NCI-H2081 (cell line): ENCODE measurements around the gene MEF2C.

Source experiments
- DNase-seq, 2 experiments: peaks; one replicate each; lab custom pipeline; 2025; lab: John Stamatoyannopoulos, UW

MEF2C gene

DNA sequence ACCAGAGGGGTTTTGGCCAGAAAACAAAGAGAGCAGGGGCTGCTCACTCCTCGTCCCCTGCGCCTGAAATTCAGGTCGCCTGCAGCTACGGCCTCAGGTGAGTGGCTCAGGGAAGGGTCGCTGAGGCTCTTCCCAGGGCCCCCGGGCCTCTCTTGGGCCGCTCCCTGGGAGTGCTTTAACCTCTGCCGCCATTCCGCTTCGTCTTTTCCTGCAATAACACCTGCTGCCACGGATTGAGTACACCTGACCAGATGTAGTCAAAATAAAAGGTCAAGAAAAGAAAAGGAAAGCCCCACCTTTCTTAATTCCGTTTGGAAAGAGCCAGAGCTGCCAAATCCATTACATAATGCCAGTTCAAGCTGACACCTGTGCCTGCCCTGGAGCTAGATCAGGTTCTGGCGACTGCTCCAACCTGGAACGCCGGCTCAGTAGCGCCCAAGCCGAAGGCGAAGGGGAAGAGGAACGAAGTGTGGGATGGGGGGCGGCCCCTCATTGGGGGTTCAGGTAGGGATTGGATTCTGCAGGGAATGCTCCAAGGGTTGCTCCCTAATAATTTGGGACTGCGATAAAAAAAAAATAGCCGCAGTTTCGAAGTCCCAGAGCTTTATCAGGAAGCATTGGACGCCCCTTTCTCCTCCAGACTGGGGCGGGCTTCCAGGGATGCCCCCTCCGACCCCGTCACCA, 193.9 kb downstream of the MEF2C start:
- DNase-seq, result no peak

DNA sequence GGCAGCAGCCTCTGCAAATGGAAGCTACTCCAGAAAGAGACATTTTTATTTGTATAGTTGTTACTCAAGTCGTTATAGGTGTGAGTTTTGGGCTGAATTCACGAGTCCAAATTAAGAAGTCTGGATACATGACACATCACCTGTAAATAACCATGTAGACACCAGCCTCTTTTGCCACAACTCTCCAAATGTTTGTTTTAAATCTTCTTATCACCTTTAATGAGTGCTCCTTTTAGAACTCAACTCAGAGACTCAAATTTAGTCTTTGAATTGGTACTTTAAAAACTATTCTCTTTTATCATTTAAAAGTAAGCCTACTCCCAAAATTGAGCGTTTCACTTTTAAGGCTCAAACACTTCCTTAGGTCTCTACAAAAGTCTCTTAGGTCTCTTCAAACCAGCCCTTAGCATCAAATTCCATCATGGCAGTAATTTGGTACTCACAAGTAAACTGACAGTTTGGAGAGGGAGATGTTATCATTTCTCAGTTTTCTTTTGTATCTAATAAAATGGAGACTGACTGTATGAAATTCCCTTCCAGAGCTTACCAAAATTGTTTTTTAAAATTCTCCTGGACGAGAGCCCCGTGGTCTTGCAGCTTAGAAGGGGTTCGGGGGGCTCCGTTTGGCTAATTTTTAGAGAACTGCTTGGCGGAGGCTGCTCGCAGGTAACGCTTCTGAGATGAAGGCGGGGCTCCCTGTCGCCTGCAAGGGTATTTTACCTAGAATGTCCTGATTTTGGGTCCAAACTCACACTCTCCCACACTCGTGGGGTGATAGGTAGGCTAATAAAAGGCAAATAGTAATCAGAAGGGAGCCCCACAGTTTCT, 194.6 kb downstream of the MEF2C start:
- no peak for DNase-seq

GRCh38 chr5:88687373-88687911, 195.5 kb downstream of the MEF2C start:
- DNase-seq, result no peak

GRCh38 chr5:88686726-88687125, 196.3 kb downstream of the MEF2C start:
- DNase-seq, result no peak

- no peak for DNase-seq
These were observed 197.1 kb downstream of the MEF2C start for GRCh38 chr5:88685591-88686541.

DNA sequence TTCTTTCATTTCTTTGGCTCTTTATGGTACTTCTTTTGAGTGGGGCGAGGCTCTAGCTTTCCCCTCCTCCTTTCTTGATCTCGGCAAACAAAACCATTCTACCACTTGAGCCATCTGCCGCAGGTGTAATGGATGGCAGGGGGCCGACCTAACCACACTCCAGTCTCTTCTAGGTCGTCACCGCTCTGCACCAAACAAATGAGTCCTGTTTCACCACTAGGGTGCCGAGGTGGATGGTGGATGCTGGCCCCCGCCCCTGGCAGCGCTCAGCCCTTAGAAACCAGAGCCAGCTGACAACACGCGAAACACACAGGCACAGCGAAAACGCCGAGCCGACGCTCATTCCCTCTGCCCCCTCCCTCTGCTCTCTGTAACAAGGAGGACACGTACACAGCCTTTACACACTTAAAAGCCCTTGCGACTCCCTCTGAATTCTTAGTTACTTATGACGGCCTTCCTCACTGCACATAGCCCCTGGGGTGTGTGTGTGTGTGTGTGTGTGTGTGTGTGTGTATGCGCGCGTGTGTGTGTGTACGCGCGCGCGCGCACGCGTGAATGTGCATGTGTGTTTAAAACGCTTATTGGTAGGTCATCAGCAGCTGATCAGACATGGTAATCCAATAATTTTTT, 199.4 kb downstream of the MEF2C start:
- peak; percentile 88 to 95 for DNase-seq

GRCh38 chr5:88682881-88683361, 200.1 kb downstream of the MEF2C start:
- no peak for DNase-seq

GRCh38 chr5:88682131-88682530, 200.9 kb downstream of the MEF2C start:
- no peak for DNase-seq

DNA sequence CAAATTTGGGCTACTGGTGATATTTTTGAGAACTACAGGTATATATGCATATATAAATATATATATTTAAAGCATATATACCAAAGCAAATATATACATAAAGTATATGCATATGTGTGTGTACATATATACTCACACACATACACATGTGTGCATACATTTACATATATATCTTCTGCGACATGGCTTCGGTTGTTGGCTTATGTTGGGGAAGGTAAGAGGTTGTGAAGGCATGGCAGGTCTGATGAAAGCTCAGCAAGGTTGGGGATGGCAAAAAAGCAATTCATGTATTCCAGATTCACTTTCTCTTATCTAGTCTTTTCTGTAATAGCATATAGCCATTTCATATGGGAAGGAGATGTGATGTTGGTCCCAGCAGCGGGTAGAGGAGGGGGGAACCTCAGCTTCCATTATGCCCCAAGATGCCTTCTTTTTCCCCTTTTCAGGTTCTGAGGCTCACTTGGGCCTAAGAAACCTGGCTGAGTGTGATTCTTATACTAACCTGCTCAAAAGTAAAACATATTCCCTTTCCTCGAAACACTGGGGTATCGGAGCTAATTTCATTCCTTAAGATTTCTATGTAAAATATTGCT, 201.7 kb downstream of the MEF2C start:
- no peak for DNase-seq

DNA sequence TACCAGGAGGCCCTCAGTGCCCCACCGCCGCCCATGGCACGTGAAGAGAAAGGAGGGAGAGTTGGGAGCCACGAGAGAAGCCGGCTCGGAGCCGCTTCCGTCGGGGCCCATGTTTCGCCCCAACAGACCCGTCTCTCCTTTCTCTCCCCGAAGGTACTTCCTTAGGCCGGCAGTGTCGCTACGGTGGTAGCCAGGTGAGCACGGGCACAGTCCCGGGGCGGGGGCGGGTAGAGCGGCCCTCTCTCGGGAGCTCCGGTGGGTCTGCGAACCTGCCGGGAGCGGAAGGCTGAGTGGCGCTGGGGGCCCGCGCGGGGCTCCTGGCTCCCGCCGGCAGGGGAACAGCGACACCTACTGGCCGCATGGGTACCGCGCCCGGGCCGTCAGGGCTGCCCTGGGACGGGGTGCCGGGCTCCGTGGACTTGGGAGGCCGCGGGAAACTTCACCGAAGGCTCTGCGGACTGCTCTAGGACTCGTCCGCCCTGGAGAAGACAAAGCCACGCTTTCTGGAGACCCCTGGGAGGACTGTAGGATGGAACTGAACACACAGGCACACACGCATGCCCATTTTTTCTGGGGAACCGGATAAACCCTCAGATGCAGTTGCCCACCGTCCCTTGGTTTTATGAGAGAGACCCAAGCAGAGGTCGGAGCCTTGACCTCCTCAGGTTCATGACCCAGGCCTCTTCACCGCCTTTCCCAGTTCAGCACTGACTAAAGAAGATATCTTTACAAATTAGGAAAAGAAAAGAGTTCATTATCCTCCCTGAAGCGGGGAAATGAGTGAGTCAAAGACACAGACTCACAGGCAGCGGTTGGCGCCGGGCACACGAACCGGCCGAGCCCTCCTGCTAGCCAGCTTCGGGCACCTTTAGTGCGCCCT, 202.5 kb downstream of the MEF2C start:
- peak in 1 of 2 experiments; percentile 79 for DNase-seq

DNA sequence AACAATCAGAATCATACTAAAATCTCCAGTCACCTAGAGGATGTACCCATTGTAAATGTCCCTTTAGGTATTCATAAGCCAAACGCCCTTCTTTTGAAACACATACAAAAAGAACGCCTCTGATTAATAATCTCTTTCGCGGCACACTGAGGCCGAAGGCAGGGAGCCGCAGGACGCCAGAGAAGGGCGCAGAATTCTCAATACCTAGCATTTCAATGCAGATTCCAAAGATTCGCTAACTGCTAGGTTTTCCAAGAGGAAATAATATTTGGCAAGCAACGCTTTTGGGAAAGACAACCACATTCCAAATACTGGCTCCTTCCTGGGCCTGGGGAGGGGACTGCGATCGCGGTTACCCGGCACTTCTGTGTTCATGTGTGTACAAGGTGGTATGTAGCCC, 203.3 kb downstream of the MEF2C start:
- DNase-seq, result peak in 1 of 2 experiments; percentile 28

DNA sequence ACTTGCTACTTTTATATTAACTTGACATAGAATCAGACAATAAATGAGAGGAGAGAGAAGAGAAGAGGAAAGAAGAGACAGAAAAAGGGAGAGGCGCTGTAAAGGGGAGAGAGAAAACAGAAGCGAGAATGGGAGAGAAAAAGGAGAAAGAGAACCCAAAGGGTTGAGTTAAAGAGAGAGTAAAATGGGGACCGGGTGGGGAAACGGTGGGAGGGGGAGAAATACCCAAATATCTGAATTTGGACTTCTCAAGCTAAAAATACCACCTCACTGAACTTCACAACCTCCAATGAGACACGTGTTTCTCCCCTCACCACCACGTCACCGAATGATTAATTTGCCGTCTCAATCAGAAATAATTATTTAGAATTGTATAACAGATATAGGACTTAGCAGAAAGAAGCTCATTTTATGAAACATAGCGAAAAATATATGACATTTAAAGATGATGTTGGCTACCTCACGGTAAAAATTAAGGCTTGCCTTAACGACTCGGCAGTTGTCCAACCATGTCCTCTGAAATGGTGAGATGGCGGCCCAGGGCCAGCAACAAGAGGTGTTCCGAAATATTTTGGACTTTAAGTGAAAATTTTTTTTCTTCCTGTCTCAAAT, 204.1 kb downstream of the MEF2C start:
- DNase-seq, result peak in 1 of 2 experiments; percentile 42

DNA sequence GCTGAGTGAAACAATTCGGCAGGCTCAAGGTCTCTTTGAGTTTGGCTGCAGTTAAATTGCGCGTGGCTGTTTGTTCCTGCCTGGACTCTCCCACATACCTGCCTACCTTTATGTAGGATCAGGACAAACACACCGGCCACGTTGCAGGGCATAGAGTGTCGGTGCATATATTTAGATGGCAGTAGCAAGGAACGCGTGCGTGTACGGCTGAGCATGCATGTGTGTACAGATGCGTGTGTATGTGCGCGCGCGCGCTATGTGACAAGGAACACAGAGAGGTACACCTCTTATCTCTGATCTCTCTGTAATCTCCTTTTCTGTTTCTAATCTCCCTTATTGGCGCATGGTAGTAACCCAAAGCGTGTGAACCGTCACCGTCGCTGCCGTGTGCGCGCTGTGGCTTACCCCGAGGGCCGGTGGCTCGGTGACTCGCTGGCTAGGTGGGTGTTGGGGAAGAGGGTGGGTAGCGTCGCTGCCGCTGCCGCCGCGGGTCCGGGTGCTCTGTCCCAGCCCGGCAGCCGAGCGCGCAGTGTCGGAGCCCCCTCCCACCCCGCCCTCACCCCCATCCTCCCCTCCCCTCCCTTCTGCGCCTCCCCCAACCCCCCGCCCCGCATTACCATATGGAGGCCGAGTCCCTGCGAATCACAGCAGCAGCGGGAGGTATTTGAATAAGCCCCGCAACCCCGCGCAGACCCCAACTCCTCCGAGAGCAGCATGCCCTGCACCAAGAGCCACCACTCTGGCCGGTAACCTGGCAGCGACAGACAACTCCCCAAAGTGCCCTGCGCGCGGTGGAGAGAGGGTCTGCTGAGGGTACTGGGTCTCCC, 204.8 kb downstream of the MEF2C start:
- DNase-seq, result peak in 1 of 2 experiments; percentile 67

- DNase-seq, result peak in 1 of 2 experiments; percentile 30
These were observed 205.5 kb downstream of the MEF2C start for GRCh38 chr5:88677376-88677895.

- peak in 1 of 2 experiments; percentile 9 for DNase-seq
These were observed 206.2 kb downstream of the MEF2C start for GRCh38 chr5:88676637-88677375.

DNA sequence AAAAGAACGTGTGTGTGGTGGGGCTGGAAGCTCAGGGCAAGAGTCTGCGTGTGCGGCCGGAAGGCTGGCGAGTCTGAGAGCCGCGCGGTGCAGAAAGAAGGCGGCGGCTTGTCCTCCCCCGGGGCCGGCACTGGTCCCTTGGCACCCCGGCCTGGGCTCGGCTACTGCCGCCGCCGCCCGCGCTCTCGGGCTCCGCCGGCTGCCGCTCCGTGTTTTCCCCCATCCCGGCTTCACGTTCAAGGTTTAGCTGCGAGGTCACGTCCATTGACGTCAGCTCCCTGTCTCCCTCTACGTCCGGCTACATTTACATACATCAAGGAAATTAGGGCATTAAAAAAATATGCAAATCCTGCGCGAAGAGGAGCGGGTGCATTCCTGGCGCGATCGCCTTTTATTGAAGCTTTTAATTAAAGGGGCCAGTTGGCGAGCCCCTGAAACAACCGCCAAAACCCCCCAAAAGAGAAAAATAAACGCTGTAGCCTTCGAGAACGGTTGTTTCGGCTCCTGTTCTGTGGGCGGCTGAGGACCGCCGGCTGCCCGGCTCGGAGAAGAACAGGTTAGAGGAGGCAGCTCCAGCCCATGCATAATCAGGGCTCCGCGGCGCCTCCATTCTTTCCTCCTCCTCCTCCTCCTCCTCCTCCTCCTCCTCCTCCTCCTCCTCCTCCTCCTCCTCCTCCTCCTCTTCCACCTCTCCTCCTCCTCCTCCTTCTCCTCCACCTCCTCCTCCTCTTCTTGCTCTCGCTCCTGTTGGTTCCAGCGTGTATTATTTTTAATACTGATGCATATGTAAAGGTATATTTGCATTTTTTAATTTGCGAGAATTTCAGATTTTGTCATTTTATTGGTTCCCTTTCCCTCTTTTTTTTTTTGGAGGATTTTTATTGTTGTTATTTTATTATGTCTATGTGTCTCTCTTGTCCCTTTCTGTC, 207.0 kb downstream of the MEF2C start:
- peak in 1 of 2 experiments; percentile 89 for DNase-seq
